ENCODE results near the gene FOCAD. TPM values are rescaled to one million over a fixed set of nuclear protein-coding genes. Genes with fewer than 3 reads are reported as not detected.

The FOCAD gene
- total RNA-seq, 1 donor from 2014 or later, result 104 TPM

GRCh38 chr9:20811872-20812271, 127.8 kb downstream of the FOCAD start:
- no peaks in the 10 kb centered on the region for H3K36me3 Mint-ChIP-seq (ENCODE audit: unreplicated experiment)
- no peak for TF ChIP-seq CTCF (IDR thresholded peaks at IDR 0.05; ENCODE audit: partially characterized antibody, unreplicated experiment)
- no peak for DNase-seq
- no peak overlapping the region for H3K27ac Mint-ChIP-seq (ENCODE audit: unreplicated experiment)
- H3K27me3 Mint-ChIP-seq (ENCODE audit: unreplicated experiment), result no peaks in the 10 kb centered on the region
- no peaks in the 10 kb centered on the region for H3K9me3 Mint-ChIP-seq (ENCODE audit: unreplicated experiment)
- no peak overlapping the region for H3K4me3 Mint-ChIP-seq (ENCODE audit: unreplicated experiment)
- no peaks in the 10 kb centered on the region for H3K4me1 Mint-ChIP-seq (ENCODE audit: low read depth, unreplicated experiment)

- DNase-seq, result no peak
- H3K9me3 Mint-ChIP-seq (ENCODE audit: unreplicated experiment), result no peaks in the 10 kb centered on the region
- no peak overlapping the region for H3K27ac Mint-ChIP-seq (ENCODE audit: unreplicated experiment)
- no peaks in the 10 kb centered on the region for H3K36me3 Mint-ChIP-seq (ENCODE audit: unreplicated experiment)
- no peak overlapping the region for H3K4me3 Mint-ChIP-seq (ENCODE audit: unreplicated experiment)
- no peaks in the 10 kb centered on the region for H3K27me3 Mint-ChIP-seq (ENCODE audit: unreplicated experiment)
- H3K4me1 Mint-ChIP-seq (ENCODE audit: low read depth, unreplicated experiment), result no peaks in the 10 kb centered on the region
- no peak for TF ChIP-seq CTCF (IDR thresholded peaks at IDR 0.05; ENCODE audit: partially characterized antibody, unreplicated experiment)
Observed at GRCh38 chr9:20815923-20816703, 132.1 kb downstream of the FOCAD start.

GRCh38 chr9:20823051-20823450, 139.0 kb downstream of the FOCAD start:
- Mint-ChIP-seq H3K27me3 (ENCODE audit: unreplicated experiment) (no peaks in the 10 kb centered on the region), H3K27ac (ENCODE audit: unreplicated experiment) (no peak overlapping the region), H3K9me3 (ENCODE audit: unreplicated experiment) (no peaks in the 10 kb centered on the region), H3K4me1 (ENCODE audit: low read depth, unreplicated experiment) (no peaks in the 10 kb centered on the region), H3K4me3 (ENCODE audit: unreplicated experiment) (no peak overlapping the region), H3K36me3 (ENCODE audit: unreplicated experiment) (no peaks in the 10 kb centered on the region)
- DNase-seq, result no peak
- no peak for TF ChIP-seq CTCF (IDR thresholded peaks at IDR 0.05; ENCODE audit: partially characterized antibody, unreplicated experiment)

GRCh38 chr9:20831028-20831427, 147.0 kb downstream of the FOCAD start:
- no peaks in the 10 kb centered on the region for H3K36me3 Mint-ChIP-seq (ENCODE audit: unreplicated experiment)
- no peak overlapping the region for H3K4me3 Mint-ChIP-seq (ENCODE audit: unreplicated experiment)
- H3K4me1 Mint-ChIP-seq (ENCODE audit: low read depth, unreplicated experiment), result peaks cover 6% of the 10 kb centered on the region
- no peak for DNase-seq
- H3K9me3 Mint-ChIP-seq (ENCODE audit: unreplicated experiment), result peaks cover 3% of the 10 kb centered on the region
- H3K27me3 Mint-ChIP-seq (ENCODE audit: unreplicated experiment), result no peaks in the 10 kb centered on the region
- H3K27ac Mint-ChIP-seq (ENCODE audit: unreplicated experiment), result no peak overlapping the region
- TF ChIP-seq CTCF (IDR thresholded peaks at IDR 0.05; ENCODE audit: partially characterized antibody, unreplicated experiment), result no peak

GRCh38 chr9:20832775-20833174, 148.7 kb downstream of the FOCAD start:
- peaks cover 10% of the 10 kb centered on the region for H3K4me1 Mint-ChIP-seq (ENCODE audit: low read depth, unreplicated experiment)
- H3K36me3 Mint-ChIP-seq (ENCODE audit: unreplicated experiment), result no peaks in the 10 kb centered on the region
- no peaks in the 10 kb centered on the region for H3K27me3 Mint-ChIP-seq (ENCODE audit: unreplicated experiment)
- no peak overlapping the region for H3K4me3 Mint-ChIP-seq (ENCODE audit: unreplicated experiment)
- H3K9me3 Mint-ChIP-seq (ENCODE audit: unreplicated experiment), result peaks cover 3% of the 10 kb centered on the region
- TF ChIP-seq CTCF (IDR thresholded peaks at IDR 0.05; ENCODE audit: partially characterized antibody, unreplicated experiment), result no peak
- H3K27ac Mint-ChIP-seq (ENCODE audit: unreplicated experiment), result no peak overlapping the region
- no peak for DNase-seq
